NCI-H2107 (cell line): ENCODE measurements around the gene DAGLB.
"Not testable (repeated sequence)": the region's sequence is repeated elsewhere in the genome, so short reads cannot be mapped to it uniquely, and the experiment has no call there.

ENCODE experiments used
- DNase-seq: peaks from one replicate; lab custom pipeline; 2025; lab: John Stamatoyannopoulos, UW

Gene DAGLB

DNA sequence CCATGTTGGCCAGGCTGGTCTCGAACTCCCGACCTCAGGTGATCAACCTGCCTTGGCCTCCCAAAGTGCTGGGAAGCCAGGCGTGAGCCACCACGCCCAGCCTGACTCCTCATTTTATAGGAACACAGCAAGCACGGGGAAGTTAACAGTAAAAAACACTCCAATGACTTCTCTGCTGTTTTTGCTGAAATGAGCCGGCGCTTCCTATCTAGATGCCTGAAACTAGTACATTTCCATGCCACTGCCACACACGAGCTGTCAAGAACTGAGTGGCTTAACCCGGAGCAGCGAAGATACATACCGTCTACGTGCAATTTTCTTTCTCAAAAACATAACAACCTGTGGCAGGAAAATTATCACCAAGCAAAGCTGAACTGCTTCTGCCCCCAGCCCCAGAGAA, 16.8 kb downstream of the DAGLB start:
- no peak for DNase-seq

DNA sequence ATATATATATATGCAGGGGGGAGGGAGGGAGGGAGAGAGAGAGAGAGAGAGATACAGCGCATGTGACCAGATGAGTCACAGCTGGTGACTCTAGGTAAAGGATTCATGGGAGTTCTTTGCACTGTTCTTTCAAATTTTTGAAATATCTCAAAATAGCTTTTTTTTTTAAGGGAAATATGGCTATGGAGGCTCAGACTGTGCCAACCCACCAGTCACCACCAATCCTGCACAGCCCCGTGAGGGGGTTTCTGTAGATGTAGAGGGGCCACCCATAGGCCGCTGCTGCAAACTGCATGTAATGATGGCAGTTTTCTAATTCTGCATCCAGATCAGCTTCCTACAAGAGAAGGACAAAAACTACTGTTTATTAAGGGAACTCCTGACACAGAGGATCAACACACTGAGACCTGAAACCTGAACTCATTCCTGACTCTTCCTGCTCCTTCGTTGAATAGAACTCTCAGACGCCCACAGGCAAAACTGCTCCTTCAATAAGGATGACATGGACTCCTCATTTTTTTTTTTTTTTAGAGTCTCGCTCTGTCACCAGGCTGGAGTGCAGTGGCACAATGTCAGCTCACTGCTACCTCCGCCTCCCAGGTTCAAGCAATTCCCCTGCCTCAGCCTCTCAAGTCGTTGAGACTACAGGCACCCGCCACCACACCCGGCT, 17.3 kb downstream of the DAGLB start:
- DNase-seq = no peak

DNA sequence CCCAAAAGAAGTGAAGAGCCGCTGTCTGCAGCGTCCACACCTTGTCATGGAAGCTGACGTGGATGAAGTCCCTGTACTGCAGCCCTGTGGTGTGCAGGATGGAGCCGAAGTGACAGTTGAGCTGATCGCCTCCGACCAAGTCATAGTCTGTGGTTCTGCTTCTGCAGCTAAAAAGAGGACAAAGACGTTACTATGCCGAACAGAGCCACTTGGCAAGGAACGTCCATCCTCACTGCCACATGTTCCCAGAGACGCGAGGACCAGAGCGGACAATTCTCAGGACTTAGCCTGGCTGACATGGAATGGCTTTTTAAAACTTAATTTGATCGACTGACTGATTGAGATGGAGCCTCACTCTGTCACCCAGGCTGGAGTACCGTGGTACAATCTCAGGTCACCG, 21.8 kb downstream of the DAGLB start:
- DNase-seq = no peak

DNA sequence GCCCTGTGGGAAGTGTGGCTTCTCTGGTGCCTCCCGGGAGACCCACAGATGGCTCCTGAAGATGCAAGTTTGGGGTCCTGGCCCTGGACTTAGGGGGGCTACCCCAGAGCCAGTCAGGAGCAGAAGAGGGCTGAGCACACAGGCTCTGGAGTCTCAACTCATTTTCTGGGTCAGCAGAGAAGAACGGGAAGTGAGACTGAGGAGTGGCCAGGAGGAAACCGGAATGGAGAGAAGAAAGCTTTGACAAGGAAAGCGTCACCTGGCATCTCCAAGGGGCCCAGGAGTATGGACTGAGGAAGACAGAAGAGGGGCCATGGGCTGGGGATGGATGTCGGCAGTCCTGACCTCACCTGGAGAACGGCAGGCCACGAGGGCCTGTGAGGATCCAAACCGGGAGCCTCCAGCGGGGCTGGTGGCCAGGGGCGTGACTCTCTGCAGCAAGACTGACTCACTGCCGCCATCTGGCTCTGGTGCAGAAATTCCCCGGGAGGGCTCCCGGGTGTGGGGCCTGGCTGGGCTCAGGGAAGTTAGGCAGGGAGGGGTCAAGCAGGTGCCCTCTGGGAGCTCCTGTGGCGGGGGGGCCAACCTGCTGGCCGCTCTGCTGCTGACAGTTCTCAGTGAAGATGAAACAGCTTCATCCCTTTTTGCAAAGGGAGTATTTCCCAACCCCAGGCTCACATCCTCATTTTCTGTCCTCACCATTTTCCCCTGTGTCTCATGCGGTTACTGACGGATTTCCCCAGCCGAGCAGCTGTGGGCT, 23.6 kb downstream of the DAGLB start:
- no peak for DNase-seq

DNA sequence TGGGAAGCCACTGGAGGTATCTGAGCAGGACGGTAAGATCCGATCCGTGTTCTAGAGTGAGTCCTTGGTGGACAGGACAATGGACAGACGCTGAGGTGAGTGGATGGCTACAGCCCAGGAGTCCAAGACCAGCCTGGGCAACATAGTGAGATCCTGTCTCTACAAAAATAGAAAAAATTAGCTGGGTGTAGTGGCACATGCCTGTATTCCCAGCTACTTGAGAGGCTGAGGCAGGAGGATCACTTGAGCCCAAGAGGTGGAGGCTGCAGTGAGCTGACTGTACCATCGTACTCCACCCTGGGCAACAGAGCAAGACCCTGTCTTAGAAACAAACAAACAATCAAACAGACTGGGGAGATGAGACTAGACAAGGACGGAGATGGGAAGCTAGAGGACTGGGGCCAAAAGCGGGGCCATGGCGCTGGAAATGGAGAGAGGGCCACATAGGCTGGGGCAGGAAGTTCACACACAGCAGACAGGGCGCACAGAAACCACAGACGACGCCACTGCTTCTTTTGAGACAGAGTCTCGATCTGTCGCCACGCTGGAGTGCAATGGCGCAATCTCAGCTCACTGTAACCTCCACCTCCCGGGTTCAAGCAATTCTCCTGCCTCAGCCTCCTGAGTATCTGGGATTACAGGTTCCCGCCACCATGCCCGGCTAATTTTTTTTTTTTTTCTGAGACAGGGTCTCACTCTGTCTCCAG, 24.7 kb downstream of the DAGLB start:
- no peak for DNase-seq

DNA sequence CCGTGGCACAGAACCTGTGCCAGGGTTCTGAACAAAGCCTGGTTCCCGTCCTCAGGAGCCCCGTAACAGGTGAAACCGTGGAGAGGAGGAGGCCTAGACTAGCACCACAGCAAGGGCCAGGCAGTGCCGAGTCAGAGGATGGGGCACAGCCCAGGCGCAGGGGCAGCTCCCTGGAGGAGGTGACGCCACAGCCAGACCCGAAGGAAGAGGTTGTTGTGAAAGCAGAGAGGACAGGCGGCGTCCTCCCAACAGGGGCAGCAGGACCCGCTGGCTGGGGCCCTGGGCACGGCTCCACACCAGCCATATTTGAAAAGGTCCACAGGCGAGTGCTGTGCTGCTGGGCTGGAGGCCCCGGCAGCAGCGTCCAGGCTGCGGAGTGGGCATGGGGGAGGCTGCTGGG, 25.7 kb downstream of the DAGLB start:
- no peak for DNase-seq

DNA sequence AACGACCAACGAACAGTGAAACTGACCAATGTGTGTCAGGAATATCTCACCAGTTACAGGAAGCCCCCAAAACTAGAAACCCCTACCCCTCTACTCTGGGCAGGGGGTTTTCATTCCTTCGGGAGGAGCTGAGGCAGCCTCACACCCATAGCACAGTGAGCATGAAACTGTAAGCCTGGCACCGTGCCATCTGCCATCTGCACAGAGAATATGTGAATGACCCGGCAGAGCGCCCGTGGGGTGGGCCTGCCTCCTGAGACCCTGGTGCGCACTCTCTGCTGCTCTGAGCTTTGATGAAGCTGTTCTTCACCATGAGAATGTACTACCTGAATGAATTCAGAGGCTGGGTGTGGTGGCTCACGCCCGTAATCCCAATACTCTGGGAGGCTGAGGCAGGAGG, 27.1 kb downstream of the DAGLB start:
- no peak for DNase-seq

DNA sequence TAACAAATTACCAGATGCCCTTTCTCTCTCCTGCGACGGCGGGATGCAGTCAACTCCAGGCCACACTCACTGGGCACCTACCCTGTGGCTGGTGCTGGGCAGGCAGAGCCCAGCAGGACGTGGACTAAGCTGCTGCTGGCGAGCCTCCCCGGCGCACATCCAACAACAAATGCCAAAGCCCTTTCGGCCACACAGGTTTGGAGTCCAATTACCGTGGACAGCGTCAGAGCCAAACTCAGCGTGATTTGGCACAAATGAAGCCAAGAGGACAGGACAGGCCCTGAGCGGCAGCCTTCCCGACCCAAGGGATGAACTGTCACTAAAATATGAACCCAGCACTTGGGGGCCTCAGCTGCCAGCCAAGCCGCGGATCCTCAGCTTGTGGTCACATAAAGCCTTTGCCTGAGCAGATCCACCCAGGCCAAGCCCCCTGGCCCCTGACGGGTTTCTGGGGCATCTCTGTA, 28.4 kb downstream of the DAGLB start:
- no peak for DNase-seq

DNA sequence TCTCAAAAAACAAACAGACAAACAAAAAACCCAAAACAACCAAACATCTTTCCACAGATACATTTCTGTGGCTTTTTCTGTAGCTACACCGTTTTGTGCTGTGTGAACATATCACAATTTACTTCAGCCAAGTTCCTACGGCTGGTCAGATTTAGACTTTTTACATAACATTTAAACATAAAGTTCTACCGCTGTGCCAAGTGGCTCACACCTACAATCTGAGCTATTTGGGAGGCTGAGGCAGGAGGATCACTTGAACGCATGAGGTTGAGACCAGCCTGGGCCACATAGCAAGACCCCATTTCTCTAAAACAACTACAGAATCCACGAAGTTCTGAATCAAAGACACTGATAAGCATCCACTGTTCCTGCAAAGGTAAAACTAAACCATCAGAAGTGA, 30.3 kb downstream of the DAGLB start:
- no peak for DNase-seq

DNA sequence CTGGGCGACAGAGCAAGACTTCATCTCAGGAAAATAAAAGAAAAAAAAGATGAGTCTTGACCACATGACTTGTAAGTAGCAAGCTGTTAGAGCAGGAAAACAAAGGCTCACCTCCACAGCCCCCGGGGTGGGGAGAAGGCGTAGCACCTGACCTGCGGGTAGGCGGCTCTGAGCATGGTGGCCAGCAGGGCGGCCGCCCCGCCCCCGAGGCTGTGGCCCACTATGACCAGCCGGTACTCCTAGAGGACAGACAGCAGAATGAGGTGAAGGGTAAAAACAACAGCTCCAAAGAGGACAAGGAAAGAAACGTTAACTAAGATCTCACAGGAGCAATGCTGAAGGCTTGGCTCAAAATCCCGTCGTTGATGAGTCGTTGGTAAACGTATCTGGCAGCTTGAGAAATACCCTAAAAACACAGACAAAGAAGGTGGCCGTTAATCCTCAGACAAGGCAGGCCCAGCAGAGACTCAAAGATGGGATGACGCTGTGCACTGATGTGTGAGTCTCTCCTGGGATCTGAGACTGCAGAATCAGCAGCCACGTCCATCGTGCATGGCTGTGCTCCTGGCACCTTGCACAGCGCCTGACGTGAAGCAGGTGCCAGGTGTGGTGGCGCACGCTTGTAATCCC, 31.1 kb downstream of the DAGLB start:
- no peak for DNase-seq

DNA sequence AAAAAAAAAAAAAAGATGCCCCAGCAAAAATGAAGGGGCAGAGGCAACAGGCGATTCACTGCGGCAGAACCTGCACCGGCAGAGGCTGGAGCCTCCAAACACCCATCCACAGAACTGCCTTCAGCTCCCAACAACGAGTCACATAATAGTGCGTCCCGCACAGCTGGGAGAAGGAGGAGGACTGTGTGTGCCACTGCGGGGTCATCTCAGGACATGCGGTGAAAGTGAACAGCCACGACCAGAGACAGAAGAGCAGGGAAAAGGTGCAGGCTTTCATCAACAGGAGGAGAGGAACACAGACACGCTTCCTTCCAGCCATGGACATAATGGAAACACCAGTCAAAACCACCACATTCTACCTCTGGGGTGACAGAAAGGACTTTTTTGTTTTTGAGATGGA, 34.1 kb downstream of the DAGLB start:
- DNase-seq = no peak

DNA sequence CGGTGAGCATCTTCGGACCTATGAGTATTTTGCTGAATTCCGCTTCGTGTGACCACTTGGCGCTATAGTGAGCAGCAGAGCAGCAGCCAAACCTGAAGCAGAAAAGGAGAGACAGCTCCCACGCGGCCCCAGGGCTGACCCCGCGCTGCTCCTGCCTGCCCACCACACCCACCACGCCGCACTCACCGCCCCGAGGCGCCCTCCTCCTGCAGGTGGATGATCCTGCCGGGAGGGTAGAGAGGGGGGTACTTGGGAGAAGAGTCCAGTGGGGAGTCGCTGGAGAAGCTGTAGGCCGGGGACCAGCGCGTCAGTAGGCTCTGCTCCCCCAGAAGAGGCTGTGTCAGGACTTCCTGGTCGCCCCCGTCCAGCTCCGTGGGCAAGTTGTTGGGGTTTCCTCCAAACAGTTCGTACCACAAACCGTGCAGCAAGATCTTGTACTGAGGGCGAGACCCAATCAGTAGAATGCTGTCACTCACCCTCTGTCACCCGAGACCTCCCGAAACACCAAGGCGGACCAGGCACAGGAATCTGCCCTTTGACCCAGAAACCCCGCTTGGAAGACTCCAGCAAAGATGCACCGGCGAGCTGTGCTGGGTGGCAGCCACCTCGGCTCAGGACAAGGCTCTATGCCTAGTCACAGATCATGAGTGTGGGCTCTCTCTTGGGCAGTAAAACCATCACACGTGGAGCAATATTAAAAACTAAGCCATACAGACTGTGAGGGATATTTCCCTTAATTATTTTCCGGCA, 37.6 kb downstream of the DAGLB start:
- DNase-seq = no peak

DNA sequence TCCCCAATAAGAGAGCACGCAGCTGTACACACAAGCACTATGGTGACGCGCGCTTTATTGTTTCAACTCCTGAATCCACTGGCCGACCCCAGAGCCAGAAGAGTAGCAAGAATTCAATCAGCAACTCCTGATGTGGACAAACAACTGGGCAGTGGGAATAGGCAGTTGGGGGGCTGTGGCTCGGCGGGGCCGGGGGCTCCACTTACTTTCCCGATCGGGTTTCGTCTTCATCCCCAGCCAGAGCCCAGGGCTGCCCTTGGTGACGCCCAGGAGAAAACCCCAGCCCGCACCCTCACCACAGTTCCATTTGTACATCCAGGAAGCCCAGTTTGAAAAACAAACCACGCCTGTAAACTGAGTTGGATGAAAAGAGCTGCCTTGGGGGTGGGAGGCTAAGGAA, 38.7 kb downstream of the DAGLB start:
- no peak for DNase-seq

DNA sequence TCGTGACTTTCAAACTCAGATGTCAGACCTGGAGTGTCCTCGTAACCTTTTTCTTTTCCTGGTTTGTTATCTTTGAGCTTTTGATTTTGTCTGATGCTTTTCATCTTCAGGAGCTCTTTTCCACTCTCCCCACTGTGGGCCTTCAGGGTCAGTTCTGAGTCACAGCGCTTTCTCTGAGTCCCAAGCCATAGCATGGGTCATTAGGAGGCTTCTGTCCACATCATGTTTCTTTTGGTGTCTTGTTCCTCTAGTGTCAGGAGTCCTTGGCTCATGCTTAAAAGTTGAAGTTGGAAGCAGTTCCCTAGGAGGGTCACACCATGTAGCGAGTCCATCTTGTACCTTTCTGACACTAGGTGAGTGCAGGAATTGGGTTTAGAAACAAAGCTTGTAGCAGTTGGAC, 40.3 kb downstream of the DAGLB start:
- no peak for DNase-seq

DNA sequence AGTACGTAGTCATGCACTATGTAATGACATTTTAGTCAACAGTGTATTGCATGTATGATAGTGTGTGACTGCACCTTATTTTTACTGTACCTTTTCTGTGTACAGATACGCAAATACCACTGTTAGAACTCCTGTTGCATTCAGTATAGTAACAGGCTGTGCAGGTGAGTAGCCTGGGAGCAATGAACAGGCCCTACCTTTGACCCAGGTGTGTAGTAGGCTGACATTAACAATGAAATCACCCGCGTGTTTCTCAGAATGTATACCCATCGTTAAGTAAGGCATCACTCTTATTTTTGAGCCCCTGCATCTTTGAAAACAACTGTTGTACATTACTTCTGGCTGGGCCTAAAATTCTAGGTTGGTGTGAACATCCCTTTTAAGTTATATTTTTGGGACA, 41.6 kb downstream of the DAGLB start:
- DNase-seq = no peak

DNA sequence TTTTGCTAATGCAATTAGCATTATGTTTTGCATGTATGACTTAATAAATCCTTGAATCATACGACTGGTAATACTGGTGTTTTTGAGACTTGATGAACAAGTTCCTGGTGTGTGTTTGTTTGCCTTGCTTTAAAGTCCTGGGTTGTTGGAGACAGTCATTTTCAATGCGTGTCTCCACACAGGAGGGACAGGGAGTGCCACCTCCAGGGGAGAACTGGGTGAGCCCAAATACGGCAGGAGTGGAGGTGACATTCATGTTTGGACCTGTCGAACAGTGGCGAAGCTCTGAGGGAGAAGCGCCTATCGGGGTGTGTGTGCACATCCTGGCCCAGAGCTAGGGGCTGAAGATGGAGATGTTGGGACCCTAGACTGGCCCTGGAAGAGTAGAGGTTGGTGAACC, 43.8 kb downstream of the DAGLB start:
- DNase-seq = no peak

DNA sequence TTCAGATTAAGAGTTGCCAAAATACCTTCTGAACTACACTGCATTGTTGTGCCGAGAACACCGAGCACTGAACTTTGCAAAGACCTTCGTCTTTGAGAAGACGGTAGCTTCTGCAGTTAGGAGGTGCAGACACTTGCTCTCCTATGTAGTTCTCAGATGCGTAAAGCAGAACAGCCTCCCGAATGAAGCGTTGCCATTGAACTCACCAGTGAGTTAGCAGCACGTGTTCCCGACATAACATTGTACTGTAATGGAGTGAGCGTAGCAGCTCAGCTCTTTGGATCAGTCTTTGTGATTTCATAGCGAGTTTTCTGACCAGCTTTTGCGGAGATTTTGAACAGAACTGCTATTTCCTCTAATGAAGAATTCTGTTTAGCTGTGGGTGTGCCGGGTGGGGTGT, 45.0 kb downstream of the DAGLB start:
- DNase-seq = no peak

DNA sequence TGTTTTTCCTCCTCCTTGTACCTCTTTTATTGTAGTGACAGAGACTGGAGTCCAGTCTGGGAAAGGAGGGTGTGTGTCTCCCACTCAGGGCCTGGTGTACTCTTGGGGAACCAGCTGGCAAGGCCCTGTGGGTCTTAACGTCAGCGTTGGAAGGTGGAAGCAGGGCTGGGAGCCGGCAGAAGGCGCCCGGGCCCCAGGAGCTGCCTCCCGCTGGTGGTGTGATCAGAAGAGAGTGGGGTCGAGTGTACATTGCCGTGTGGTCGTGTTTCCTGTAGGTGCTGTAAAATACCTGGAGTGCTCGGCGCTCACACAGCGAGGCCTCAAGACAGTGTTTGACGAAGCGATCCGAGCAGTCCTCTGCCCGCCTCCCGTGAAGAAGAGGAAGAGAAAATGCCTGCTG, 45.7 kb downstream of the DAGLB start:
- DNase-seq = no peak

DNA sequence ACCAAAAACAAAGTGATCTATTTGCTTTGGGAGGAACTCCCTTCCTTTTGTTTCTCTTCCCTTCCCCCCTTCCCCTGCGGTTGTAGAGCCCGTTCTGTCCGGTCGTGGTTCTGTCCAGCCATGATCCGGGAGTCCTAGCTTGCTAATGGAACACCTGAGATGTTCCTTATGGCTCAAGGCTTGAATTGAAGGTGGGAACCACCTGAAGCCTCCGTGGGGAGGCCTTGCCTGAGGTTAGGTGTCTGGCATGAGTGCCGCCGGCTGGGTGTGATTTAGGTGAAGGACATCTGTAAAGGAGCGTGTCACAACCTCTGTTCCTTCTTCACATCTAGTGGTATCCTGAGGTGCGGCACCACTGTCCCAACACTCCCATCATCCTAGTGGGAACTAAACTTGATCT, 46.2 kb downstream of the DAGLB start:
- DNase-seq = no peak

DNA sequence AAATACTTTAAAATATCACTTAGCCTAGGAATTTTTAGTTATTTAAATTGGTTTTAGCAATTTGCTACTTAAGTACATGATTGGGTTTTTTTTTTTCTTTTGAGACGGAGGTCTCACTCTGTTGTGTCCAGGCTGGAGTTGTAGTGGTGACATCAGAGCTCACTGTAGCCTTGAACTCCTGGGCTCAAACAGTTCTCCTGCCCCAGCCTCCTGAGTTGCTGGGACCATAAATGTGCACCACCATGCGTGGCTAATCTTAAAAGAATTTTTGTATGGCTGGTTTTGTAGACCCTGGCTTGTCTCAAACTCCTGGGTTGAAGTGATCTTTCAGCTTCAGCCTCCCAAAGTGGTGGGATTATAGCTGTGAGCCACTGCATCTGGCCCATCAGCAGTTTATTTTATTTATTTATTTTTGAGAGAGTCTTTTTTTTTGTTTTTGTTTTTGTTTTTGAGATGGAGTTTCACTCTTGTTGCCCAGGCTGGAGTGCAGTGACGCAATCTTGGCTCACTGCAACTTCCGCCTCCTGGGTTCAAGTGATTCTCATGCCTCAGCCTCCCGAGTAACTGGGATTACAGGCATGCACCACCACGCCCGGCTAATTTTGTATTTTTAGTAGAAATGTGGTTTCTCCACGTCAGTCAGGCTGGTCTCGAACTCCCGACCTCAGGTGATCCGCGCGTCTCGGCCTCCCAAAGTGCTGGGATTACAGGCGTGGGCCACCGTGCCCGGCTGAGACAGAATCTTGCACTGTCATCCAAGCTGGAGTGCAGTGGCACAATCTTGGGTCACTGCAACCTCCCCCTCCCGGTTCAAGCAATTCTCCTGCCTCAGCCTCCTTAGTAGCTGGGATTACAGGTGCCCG, 47.3 kb downstream of the DAGLB start:
- not testable (repeated sequence) for DNase-seq

DNA sequence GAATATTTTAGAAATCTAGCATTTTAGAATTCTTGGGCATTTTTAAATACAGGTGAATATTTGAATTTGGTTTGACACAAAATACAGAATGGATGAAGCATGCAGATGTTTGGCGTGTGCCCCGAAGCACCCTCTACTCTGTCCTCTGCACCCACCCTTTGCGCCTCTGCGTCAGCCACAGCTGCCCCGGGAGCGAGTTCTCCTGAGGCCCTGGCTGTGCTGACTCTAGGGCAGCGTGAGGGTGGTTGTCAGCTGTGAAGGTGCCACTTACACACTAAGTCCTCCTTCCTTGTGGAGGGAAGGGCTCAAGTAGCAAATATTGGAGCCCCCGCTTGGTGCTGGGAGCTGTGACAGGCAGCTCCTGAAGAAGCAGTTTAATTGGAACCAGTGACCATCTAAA, 48.4 kb downstream of the DAGLB start:
- DNase-seq = no peak
